GM23338 (cell line): Measurements from ENCODE around the gene TXNDC17. TPM values are rescaled to one million over a fixed set of nuclear protein-coding genes. Genes with fewer than 3 reads are reported as not detected.

Source experiments
- ATAC-seq: fragments of 200-7000 bp; cut with Tn5 transposase; 3 replicates; pipeline ENCODE4 v1.9.1; 2020
- DNase-seq: peaks from one replicate; pipeline ENCODE4 v3.0.0-alpha.2; 2015; ENCODE audit warnings: low spot score
- H2AFZ ChIP-seq: fragments of 200-600 bp; sonication (generic); 2 replicates; pipeline ENCODE4 v1.8.0; 2016; ENCODE audit warnings: antibody characterized with exemption, mild to moderate bottlenecking, moderate library complexity
- H3F3A ChIP-seq: fragments of 200-600 bp; sonication (generic); replicated peaks from 2 replicates; pipeline ENCODE4 v1.8.0; 2017; ENCODE audit warnings: antibody characterized with exemption, mixed run types, low read depth
- H3K27ac ChIP-seq: fragments of 200-600 bp; sonication (generic); 2 replicates; pipeline ENCODE4 v1.6.1; 2016; ENCODE audit warnings: low read depth
- H3K27me3 ChIP-seq: fragments of 200-600 bp; sonication (generic); 2 replicates; pipeline ENCODE4 v1.8.0; 2016; ENCODE audit warnings: mild to moderate bottlenecking, mixed run types, moderate library complexity; ENCODE audit not compliant: insufficient read depth
- H3K36me3 ChIP-seq: fragments of 200-600 bp; sonication (generic); 2 replicates; pipeline ENCODE4 v1.8.0; 2016; ENCODE audit warnings: mild to moderate bottlenecking; ENCODE audit not compliant: insufficient read depth
- H3K4me1 ChIP-seq: fragments of 200-600 bp; sonication (generic); 2 replicates; pipeline ENCODE4 v1.8.0; 2016; ENCODE audit warnings: mild to moderate bottlenecking, moderate library complexity; ENCODE audit not compliant: insufficient read depth
- H3K4me2 ChIP-seq: fragments of 200-600 bp; sonication (generic); 2 replicates; pipeline ENCODE4 v1.7.1; 2017; ENCODE audit warnings: mixed run types
- H3K4me3 ChIP-seq: fragments of 200-600 bp; sonication (generic); 2 replicates; pipeline ENCODE4 v1.6.1; 2016; ENCODE audit warnings: mixed run types
- H3K79me2 ChIP-seq: fragments of 200-600 bp; sonication (generic); replicated peaks from 2 replicates; pipeline ENCODE4 v1.8.0; 2017; ENCODE audit warnings: mild to moderate bottlenecking; ENCODE audit not compliant: insufficient read depth
- H3K9me2 ChIP-seq: fragments of 200-600 bp; sonication (generic); 2 replicates; pipeline ENCODE4 v1.8.0; 2017; ENCODE audit not compliant: insufficient read depth
- H4K20me1 ChIP-seq: fragments of 200-600 bp; sonication (generic); replicated peaks from 2 replicates; pipeline ENCODE4 v1.8.0; 2017; ENCODE audit warnings: mild to moderate bottlenecking; ENCODE audit not compliant: insufficient read depth
- H3K27ac Mint-ChIP-seq: 2 replicates; pipeline ENCODE4 v1.8.0; 2020; ENCODE audit warnings: inconsistent platforms, mild to moderate bottlenecking, moderate library complexity, mixed read lengths
- H3K27me3 Mint-ChIP-seq: 3 replicates; pipeline ENCODE4 v1.8.0; 2022; ENCODE audit warnings: low read depth, mild to moderate bottlenecking, moderate library complexity, mixed read lengths, inconsistent platforms; ENCODE audit not compliant: insufficient read depth, poor library complexity
- H3K36me3 Mint-ChIP-seq: 3 replicates; pipeline ENCODE4 v1.8.0; 2021; ENCODE audit warnings: low read depth, mild to moderate bottlenecking, inconsistent platforms, moderate library complexity, mixed read lengths
- H3K4me1 Mint-ChIP-seq: 3 replicates; pipeline ENCODE4 v1.8.0; 2020; ENCODE audit warnings: mild to moderate bottlenecking, inconsistent platforms, mixed read lengths
- H3K4me3 Mint-ChIP-seq: 3 replicates; pipeline ENCODE4 v1.8.0; 2021; ENCODE audit warnings: moderate library complexity, mild to moderate bottlenecking, inconsistent platforms, mixed read lengths
- H3K9me3 Mint-ChIP-seq: 3 replicates; pipeline ENCODE4 v1.8.0; 2020; ENCODE audit warnings: moderate library complexity, mild to moderate bottlenecking, inconsistent platforms, mixed read lengths
- CREB1 ChIP-seq: fragments of 250-450 bp; sonication (Bioruptor Pico); IDR thresholded peaks from 2 replicates; pipeline ENCODE4 v1.5.0; 2020; ENCODE audit warnings: low read depth, mild to moderate bottlenecking, moderate library complexity
- CTCF ChIP-seq, 2 experiments: fragments of 200-600 bp in 1 of 2; sonication (generic) in 1 of 2; conservative IDR thresholded peaks; 2 replicates each; pipeline versions ENCODE4 v1.5.1 to v1.6.1; 2016 to 2017; ENCODE audit warnings: antibody characterized with exemption in 2 of 2, low read depth in 2 of 2, mild to moderate bottlenecking in 2 of 2, moderate library complexity in 1 of 2
- ETS1 ChIP-seq: IDR thresholded peaks from 2 replicates; pipeline ENCODE4 v1.6.1; 2016; ENCODE audit warnings: antibody characterized with exemption
- EZH2 ChIP-seq: fragments of 200-600 bp; sonication (generic); IDR thresholded peaks from one replicate; pipeline ENCODE4 v1.8.0; 2017; ENCODE audit warnings: antibody characterized with exemption, mild to moderate bottlenecking, low read depth; ENCODE audit not compliant: unreplicated experiment
- EZH2phosphoT487 ChIP-seq: fragments of 200-600 bp; sonication (generic); IDR thresholded peaks from one replicate; pipeline ENCODE4 v1.8.1; 2018; ENCODE audit warnings: antibody characterized with exemption; ENCODE audit not compliant: unreplicated experiment
- NANOG ChIP-seq: IDR thresholded peaks from 2 replicates; pipeline ENCODE4 v1.6.1; 2016; ENCODE audit warnings: antibody characterized with exemption, borderline replicate concordance
- POLR2AphosphoS5 ChIP-seq: IDR thresholded peaks from 2 replicates; pipeline ENCODE4 v1.6.1; 2016; ENCODE audit warnings: antibody characterized with exemption, low read depth
- STAT1 ChIP-seq: IDR thresholded peaks from one replicate; pipeline ENCODE4 v1.6.1; 2016; ENCODE audit warnings: antibody characterized with exemption; ENCODE audit not compliant: unreplicated experiment
- ZNF114 ChIP-seq: fragments of 250-450 bp; sonication (Bioruptor Pico); IDR thresholded peaks from 2 replicates; pipeline ENCODE4 v1.5.0; 2020; ENCODE audit warnings: mild to moderate bottlenecking, moderate library complexity
- ZNF331 ChIP-seq: fragments of 250-450 bp; sonication (Bioruptor Pico); IDR thresholded peaks from 2 replicates; pipeline ENCODE4 v1.5.0; 2020; ENCODE audit warnings: low read depth, mild to moderate bottlenecking, moderate library complexity
- ZNF462 ChIP-seq: fragments of 250-450 bp; sonication (Bioruptor Pico); IDR thresholded peaks from 2 replicates; pipeline ENCODE4 v1.5.0; 2020; ENCODE audit warnings: mild to moderate bottlenecking, moderate library complexity
- polyA plus RNA-seq: library from polyadenylated mRNA; unstranded; fragments of >200 nt; fragmentation: Nextera tagmentation; extraction: Ambion mirVana; gene quantifications from 2 replicates; pipeline ENCODE4 v1.2.1, GENCODE V29; 2016
- total RNA-seq: library from RNA; depleted of rRNA; stranded (reverse); fragments of >200 nt; shearing (Covaris generic); gene quantifications from 2 replicates; pipeline ENCODE4 v1.2.3, GENCODE V29; 2014

The TXNDC17 gene
- total and polyA plus RNA-seq, 2 experiments from 2014 or later, result 202 to 887 TPM

GRCh38 chr17:6670999-6671398 lies 30.1 kb downstream of the TXNDC17 start:
- DNase-seq, result no peak
- no peaks in the 10 kb centered on the region; the same call in 1 of the 2 replicates for H3K4me1 ChIP-seq
- Mint-ChIP-seq H3K4me1 (peaks cover 8% of the 10 kb centered on the region; the same call in 2 of the 3 replicates), H3K27ac (no peak overlapping the region), H3K36me3 (no peaks in the 10 kb centered on the region), H3K4me3 (no peak overlapping the region), H3K9me3 (no peaks in the 10 kb centered on the region), H3K27me3 (peaks cover 6% of the 10 kb centered on the region)
- ATAC-seq, result no peak
- H4K20me1 ChIP-seq, result no peaks in the 10 kb centered on the region
- no peaks in the 10 kb centered on the region for H3K9me2 ChIP-seq
- H3K79me2 ChIP-seq, result no peaks in the 10 kb centered on the region
- H3F3A ChIP-seq, result no peaks in the 10 kb centered on the region
- no peaks in the 10 kb centered on the region for H3K36me3 ChIP-seq
- no peak for TF ChIP-seq ZNF331 (CRISPR knock-in tag)
- H2AFZ ChIP-seq, result no peak overlapping the region
- no peak overlapping the region for H3K4me2 ChIP-seq
- H3K4me3 ChIP-seq, result no peak overlapping the region
- no peaks in the 10 kb centered on the region for H3K27me3 ChIP-seq
- no peak overlapping the region for H3K27ac ChIP-seq

- Histone ChIP-seq H3K9me2 (no peaks in the 10 kb centered on the region), H3K36me3 (no peaks in the 10 kb centered on the region), H3K4me2 (no peak overlapping the region), H3F3A (no peaks in the 10 kb centered on the region), H4K20me1 (no peaks in the 10 kb centered on the region), H3K4me1 (no peaks in the 10 kb centered on the region; the same call in 1 of the 2 replicates), H3K79me2 (no peaks in the 10 kb centered on the region), H3K27me3 (no peaks in the 10 kb centered on the region), H2AFZ (no peak overlapping the region), H3K27ac (no peak overlapping the region), H3K4me3 (no peak overlapping the region)
- Mint-ChIP-seq H3K9me3 (no peaks in the 10 kb centered on the region), H3K27ac (no peak overlapping the region), H3K36me3 (no peaks in the 10 kb centered on the region), H3K4me3 (no peak overlapping the region), H3K27me3 (peaks cover 5% of the 10 kb centered on the region), H3K4me1 (peaks cover 10% of the 10 kb centered on the region; the same call in 2 of the 3 replicates)
- ATAC-seq (no peak), DNase-seq (no peak)
- TF ChIP-seq EZH2phosphoT487, result no peak
- no peak for TF ChIP-seq NANOG
- no peak for TF ChIP-seq ZNF114 (CRISPR knock-in tag)
- TF ChIP-seq ETS1, result no peak
- no peak for TF ChIP-seq POLR2AphosphoS5
- no peak for TF ChIP-seq CTCF (conservative IDR thresholded peaks at IDR 0.05; ENCODE audit: low read depth in 2 of 2)
- no peak for TF ChIP-seq CREB1 (CRISPR knock-in tag)
- no peak for TF ChIP-seq STAT1
- no peak for TF ChIP-seq ZNF331 (CRISPR knock-in tag)
- no peak for TF ChIP-seq EZH2
- no peak for TF ChIP-seq ZNF462 (CRISPR knock-in tag)
Observed at GRCh38 chr17:6671431-6671830, 30.6 kb downstream of the TXNDC17 start.
